ENCODE data around the gene SSH2. TPM values are rescaled to one million over a fixed set of nuclear protein-coding genes. Genes with fewer than 3 reads are reported as not detected.

Gene SSH2
- total and polyA plus RNA-seq, 2 of the 13 experiments (the other 11 are each of a cell fraction or from before 2014, with no cell fraction given): 6.0 to 6.4 TPM

GRCh38 chr17:29711588-29712385, 218.2 kb downstream of the SSH2 start (continued):
- TF ChIP-seq TFE3 (CRISPR knock-in tag; IDR thresholded peaks at IDR 0.05): no peak
- TF ChIP-seq ETV6 (CRISPR knock-in tag; conservative IDR thresholded peaks at IDR 0.05): no peak
- no peak for TF ChIP-seq IKZF1 (IDR thresholded peaks at IDR 0.05)
- TF ChIP-seq ZNF33A (CRISPR knock-in tag; IDR thresholded peaks at IDR 0.05; ENCODE audit: borderline replicate concordance): no peak

- ATAC-seq: peak; percentile 48
Measured at GRCh38 chr17:29710891-29711418, 219.1 kb downstream of the SSH2 start.

More at GRCh38 chr17:29710891-29711418, 219.1 kb downstream of the SSH2 start:
- ChIA-PET POLR2A (no interaction called here), CTCF (ENCODE audit: low intra/inter-chr PET ratio, low total read pairs) (no interaction called here)
- H3K36me3 ChIP-seq (replicated peaks in 1 of 2; ENCODE audit: control insufficient read depth in 1 of 2, insufficient read depth in 2 of 2, low read length in 2 of 2): no peaks in the 10 kb centered on the region
- H3K9me3 ChIP-seq (ENCODE audit: low read length): no peaks in the 10 kb centered on the region
- H3K27ac ChIP-seq (ENCODE audit: extremely low read length, insufficient read depth, low read length): no peak overlapping the region
- in situ Hi-C loops (cut with HindIII; ENCODE audit: extremely low pct_ligation_motif_present, low pct_unique_long_range_greater_than_20kb): no loop called here
- H3K4me1 ChIP-seq (ENCODE audit: insufficient read depth, low read length): peaks cover 23% of the 10 kb centered on the region
- TF ChIP-seq ZNF883 (CRISPR knock-in tag; IDR thresholded peaks at IDR 0.05; ENCODE audit: not compliant biosample characterization): no peak
- peak; percentile 59 for TF ChIP-seq CEBPG (CRISPR knock-in tag; IDR thresholded peaks at IDR 0.05)
- peak; percentile 38; the same call in 1 of the 2 replicates for TF ChIP-seq CEBPB (IDR thresholded peaks at IDR 0.05; ENCODE audit: borderline replicate concordance, low read depth, low read length)
- intact Hi-C loops (cut with micrococcal nuclease; ENCODE audit: unreplicated experiment): no loop called here
- H3K4me2 ChIP-seq (ENCODE audit: low read depth, low read length): no peak overlapping the region
- no peaks in the 10 kb centered on the region for H3K79me2 ChIP-seq (ENCODE audit: insufficient read depth, low read length)
- H2AFZ ChIP-seq (ENCODE audit: low read length): no peak overlapping the region
- FAIRE-seq (no peak), DNase-seq (ENCODE audit: low spot score) (peak; percentile 35)
- H4K20me1 ChIP-seq (ENCODE audit: insufficient read depth, low read length): no peaks in the 10 kb centered on the region
- 47% methylated on average over 5 of the region's 5 CpGs for whole genome bisulfite sequencing (ENCODE audit: low lambda C conversion rate)
- no peak overlapping the region for H3K9ac ChIP-seq (ENCODE audit: insufficient read depth, low read depth, low read length)
- BruUV-seq (replicated peaks): no TSS peak
- H3K27me3 ChIP-seq (ENCODE audit: control insufficient read depth in 1 of 2, insufficient read depth in 2 of 2, low read length in 2 of 2): no peaks in the 10 kb centered on the region
- no peak overlapping the region for H3K4me3 ChIP-seq (replicated peaks in 1 of 3; ENCODE audit: insufficient read depth in 1 of 3, low read depth in 2 of 3, low read length in 3 of 3)

Measured in HepG2 (cell line).